Loucy (cell line): Measurements from ENCODE around the gene FNTB.

ENCODE experiments used
- H2AFZ ChIP-seq: fragments of 200-600 bp; sonication (generic); 2 replicates; pipeline ENCODE4 v1.6.0; 2016; ENCODE audit warnings: antibody characterized with exemption, mild to moderate bottlenecking, low read length, moderate library complexity
- H3F3A ChIP-seq: fragments of 200-600 bp; 2 replicates; pipeline ENCODE4 v1.6.0; 2016; ENCODE audit warnings: antibody characterized with exemption, low read depth, mild to moderate bottlenecking
- H3K27me3 ChIP-seq: fragments of 200-600 bp; sonication (generic); 2 replicates; pipeline ENCODE4 v1.6.1; 2014; ENCODE audit warnings: low read length, mild to moderate bottlenecking; ENCODE audit not compliant: insufficient read depth, poor library complexity, severe bottlenecking
- H3K36me3 ChIP-seq: fragments of 200-600 bp; sonication (generic); 2 replicates; pipeline ENCODE4 v1.6.1; 2016; ENCODE audit warnings: low read length; ENCODE audit not compliant: insufficient read depth
- H3K4me1 ChIP-seq: fragments of 200-600 bp; sonication (generic); 2 replicates; pipeline ENCODE4 v1.5.1; 2014; ENCODE audit warnings: low read length, mild to moderate bottlenecking; ENCODE audit not compliant: insufficient read depth, poor library complexity, severe bottlenecking
- H3K4me2 ChIP-seq: fragments of 200-600 bp; sonication (generic); 2 replicates; pipeline ENCODE4 v1.6.0; 2014; ENCODE audit warnings: antibody characterized with exemption, low read length, low read depth, mild to moderate bottlenecking; ENCODE audit not compliant: poor library complexity, severe bottlenecking
- H3K4me3 ChIP-seq: fragments of 200-600 bp; sonication (generic); 2 replicates; pipeline ENCODE4 v1.5.1; 2014; ENCODE audit warnings: low read length, mild to moderate bottlenecking, mixed read lengths; ENCODE audit not compliant: poor library complexity, severe bottlenecking
- H3K79me2 ChIP-seq: fragments of 200-600 bp; sonication (generic); 2 replicates; pipeline ENCODE4 v1.6.1; 2014; ENCODE audit warnings: low read length; ENCODE audit not compliant: insufficient read depth
- H3K9ac ChIP-seq: fragments of 200-600 bp; sonication (generic); 2 replicates; pipeline ENCODE4 v1.6.0; 2014; ENCODE audit warnings: mild to moderate bottlenecking, low read depth, low read length, moderate library complexity; ENCODE audit not compliant: poor library complexity, severe bottlenecking
- H3K9me2 ChIP-seq: fragments of 200-600 bp; sonication (generic); replicated peaks from 2 replicates; pipeline ENCODE4 v1.6.1; 2016; ENCODE audit warnings: low read depth, low read length, mixed read lengths
- H3K9me3 ChIP-seq: fragments of 200-600 bp; sonication (generic); 2 replicates; pipeline ENCODE4 v1.6.1; 2014; ENCODE audit warnings: mild to moderate bottlenecking, antibody characterized with exemption, low read length, low read depth; ENCODE audit not compliant: insufficient read depth
- H4K20me1 ChIP-seq: fragments of 200-600 bp; sonication (generic); 2 replicates; pipeline ENCODE4 v1.6.0; 2014; ENCODE audit warnings: antibody characterized with exemption, low read length, mild to moderate bottlenecking; ENCODE audit not compliant: insufficient read depth, poor library complexity, severe bottlenecking
- EZH2phosphoT487 ChIP-seq: fragments of 200-600 bp; IDR thresholded peaks from 2 replicates; pipeline ENCODE4 v1.6.1; 2018; ENCODE audit warnings: antibody characterized with exemption, mild to moderate bottlenecking, moderate library complexity, borderline replicate concordance
- TF ChIP-seq, protein P1 (sequence below): fragments of 200-600 bp; sonication (generic); conservative IDR thresholded peaks from 2 replicates; pipeline ENCODE4 v1.5.1; 2014; ENCODE audit warnings: mild to moderate bottlenecking, antibody characterized with exemption, low read length

FNTB gene

DNA sequence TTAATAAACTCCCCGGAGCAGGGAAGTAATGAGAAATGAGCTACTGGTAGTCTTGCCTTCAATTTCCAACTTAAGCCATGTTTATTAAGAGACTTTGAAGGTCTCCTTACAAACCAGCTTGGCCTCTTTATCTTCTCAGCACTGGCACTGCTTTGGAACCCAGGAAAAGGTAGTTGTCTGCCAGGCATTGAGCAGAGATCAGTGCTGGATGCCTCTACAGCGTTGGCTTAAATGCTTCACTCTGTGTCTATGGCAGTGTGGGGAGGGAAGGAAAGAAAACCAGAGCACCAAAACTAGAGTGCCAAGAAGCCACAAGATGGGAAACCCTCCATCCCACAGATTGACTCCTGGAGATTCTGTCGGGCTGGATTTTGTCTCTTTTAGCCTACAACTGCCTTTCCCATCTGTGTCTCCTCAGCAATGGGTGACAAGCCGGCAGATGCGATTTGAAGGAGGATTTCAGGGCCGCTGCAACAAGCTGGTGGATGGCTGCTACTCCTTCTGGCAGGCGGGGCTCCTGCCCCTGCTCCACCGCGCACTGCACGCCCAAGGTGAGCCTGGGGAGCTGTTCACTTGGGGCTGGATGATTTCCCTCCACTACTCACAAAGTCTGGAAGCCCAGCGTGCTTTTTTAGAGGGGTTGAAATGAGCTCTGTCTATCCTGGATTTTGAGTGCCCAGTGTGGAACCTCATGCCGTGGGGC lies 57.3 kb downstream of the FNTB start:
- Histone ChIP-seq H3F3A (peaks cover 8% of the 10 kb centered on the region), H3K4me1 (peaks cover 45% of the 10 kb centered on the region), H3K27me3 (no peaks in the 10 kb centered on the region), H4K20me1 (no peaks in the 10 kb centered on the region), H3K4me2 (peak overlapping the region; percentile 83), H2AFZ (no peak overlapping the region), H3K9me3 (no peaks in the 10 kb centered on the region), H3K36me3 (peaks cover 31% of the 10 kb centered on the region; the same call in 1 of the 2 replicates), H3K4me3 (peak overlapping the region; percentile 59), H3K9ac (peak overlapping the region; percentile 74), H3K9me2 (no peaks in the 10 kb centered on the region), H3K79me2 (no peaks in the 10 kb centered on the region)
- TF ChIP-seq, protein P1, sequence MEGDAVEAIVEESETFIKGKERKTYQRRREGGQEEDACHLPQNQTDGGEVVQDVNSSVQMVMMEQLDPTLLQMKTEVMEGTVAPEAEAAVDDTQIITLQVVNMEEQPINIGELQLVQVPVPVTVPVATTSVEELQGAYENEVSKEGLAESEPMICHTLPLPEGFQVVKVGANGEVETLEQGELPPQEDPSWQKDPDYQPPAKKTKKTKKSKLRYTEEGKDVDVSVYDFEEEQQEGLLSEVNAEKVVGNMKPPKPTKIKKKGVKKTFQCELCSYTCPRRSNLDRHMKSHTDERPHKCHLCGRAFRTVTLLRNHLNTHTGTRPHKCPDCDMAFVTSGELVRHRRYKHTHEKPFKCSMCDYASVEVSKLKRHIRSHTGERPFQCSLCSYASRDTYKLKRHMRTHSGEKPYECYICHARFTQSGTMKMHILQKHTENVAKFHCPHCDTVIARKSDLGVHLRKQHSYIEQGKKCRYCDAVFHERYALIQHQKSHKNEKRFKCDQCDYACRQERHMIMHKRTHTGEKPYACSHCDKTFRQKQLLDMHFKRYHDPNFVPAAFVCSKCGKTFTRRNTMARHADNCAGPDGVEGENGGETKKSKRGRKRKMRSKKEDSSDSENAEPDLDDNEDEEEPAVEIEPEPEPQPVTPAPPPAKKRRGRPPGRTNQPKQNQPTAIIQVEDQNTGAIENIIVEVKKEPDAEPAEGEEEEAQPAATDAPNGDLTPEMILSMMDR, result no peak
- no peak for TF ChIP-seq EZH2phosphoT487

GRCh38 chr14:65044596-65044959 lies 57.9 kb downstream of the FNTB start:
- H3K9ac ChIP-seq, result peak overlapping the region; percentile 74
- no peaks in the 10 kb centered on the region for H3K9me3 ChIP-seq
- no peak overlapping the region for H2AFZ ChIP-seq
- H3K4me1 ChIP-seq, result peaks cover 45% of the 10 kb centered on the region
- TF ChIP-seq EZH2phosphoT487, result no peak
- TF ChIP-seq, protein P1, result no peak
- peaks cover 31% of the 10 kb centered on the region; the same call in 1 of the 2 replicates for H3K36me3 ChIP-seq
- H3K79me2 ChIP-seq, result no peaks in the 10 kb centered on the region
- peak overlapping the region; percentile 59 for H3K4me3 ChIP-seq
- peaks cover 8% of the 10 kb centered on the region for H3F3A ChIP-seq
- no peaks in the 10 kb centered on the region for H4K20me1 ChIP-seq
- peak overlapping the region; percentile 83 for H3K4me2 ChIP-seq
- no peaks in the 10 kb centered on the region for H3K27me3 ChIP-seq
- no peaks in the 10 kb centered on the region for H3K9me2 ChIP-seq

DNA sequence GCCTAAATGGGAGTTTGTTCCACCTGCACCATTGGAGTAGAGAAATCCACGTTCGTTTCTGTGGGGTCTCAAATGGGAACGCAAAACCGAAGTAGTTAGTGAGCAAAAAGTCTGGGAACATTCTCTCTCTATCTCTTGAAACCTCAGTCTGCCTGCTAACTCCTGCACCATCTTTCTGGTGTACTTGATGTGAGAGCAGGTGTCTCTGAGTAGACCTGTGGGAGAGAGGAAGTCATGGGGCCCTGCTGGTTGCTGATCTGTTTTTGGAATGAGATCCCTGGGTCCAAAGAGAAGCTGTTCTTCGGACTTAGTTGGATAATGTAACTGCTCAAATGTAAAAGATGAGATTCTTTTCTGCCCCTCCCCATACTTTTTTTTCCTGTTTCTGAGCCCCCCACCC lies 58.3 kb downstream of the FNTB start:
- Histone ChIP-seq H3K4me2 (peak overlapping the region; percentile 83), H3K9me3 (no peaks in the 10 kb centered on the region), H3F3A (peaks cover 8% of the 10 kb centered on the region), H2AFZ (no peak overlapping the region), H3K36me3 (peaks cover 31% of the 10 kb centered on the region; the same call in 1 of the 2 replicates), H3K4me3 (peak overlapping the region; percentile 59), H3K79me2 (no peaks in the 10 kb centered on the region), H3K27me3 (no peaks in the 10 kb centered on the region), H4K20me1 (no peaks in the 10 kb centered on the region), H3K9me2 (no peaks in the 10 kb centered on the region), H3K9ac (peak overlapping the region; percentile 74), H3K4me1 (peaks cover 45% of the 10 kb centered on the region)
- TF ChIP-seq EZH2phosphoT487, result no peak
- TF ChIP-seq, protein P1, result no peak
